Activated T-cell treated with anti-CD3 and anti-CD28 coated beads, Interleukin-2, amount 50 U/mL, for 48 hours (primary cell): ENCODE results near the gene SMCO2.
A peak's percentile ranks its signal among the peaks of the same experiment; 100 is the strongest.

ENCODE experiments used
- DNase-seq, 2 experiments: peaks; one replicate each; pipeline ENCODE4 v3.0.0-alpha.2; 2020

SMCO2 gene

GRCh38 chr12:27446436-27446835 is at the start of gene SMCO2:
SMCO2 (plus strand) TSS chr12:27446736; CDS start chr12:27470632, 23,896 bp downstream.
- DNase-seq, result no peak

DNA sequence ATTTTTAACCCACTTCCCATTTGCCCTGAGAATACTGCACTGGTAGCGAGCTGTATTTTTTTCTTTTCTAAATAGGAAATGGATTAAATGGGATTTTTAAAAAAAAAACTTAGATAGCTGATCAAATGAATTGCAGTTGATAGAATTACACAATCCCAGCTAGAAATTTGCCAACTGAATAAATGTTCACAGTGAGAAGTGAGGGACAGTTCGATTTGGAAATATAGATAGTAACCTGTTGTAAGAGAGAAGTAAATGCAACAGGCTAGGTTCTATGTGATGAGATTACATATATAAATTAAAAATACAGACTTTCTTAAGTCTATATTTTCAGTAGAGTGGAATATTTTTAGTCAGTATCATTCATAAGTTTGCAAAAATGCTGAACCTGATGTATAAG is 48.1 kb upstream of the SMCO2 start:
- no peak for DNase-seq

DNA sequence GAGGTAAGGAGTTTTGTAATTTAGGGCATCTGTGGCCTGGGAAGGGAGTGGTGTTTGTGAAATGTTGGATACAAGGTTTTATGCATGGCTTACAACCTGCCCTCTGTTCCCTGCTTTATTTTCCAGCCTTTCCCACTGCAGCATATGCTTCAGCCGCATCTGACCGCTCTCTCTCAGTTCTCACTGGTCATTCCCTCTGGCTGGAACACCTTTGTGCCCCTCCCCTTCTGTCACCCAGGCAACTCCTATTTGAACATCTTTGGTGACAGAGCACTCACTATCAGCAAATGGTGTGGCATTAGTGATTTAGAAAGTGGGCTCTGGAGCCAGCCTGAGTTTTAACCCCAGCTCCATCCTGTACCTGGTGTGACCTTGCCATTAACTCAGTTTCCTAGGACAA is 47.5 kb upstream of the SMCO2 start:
- no peak for DNase-seq

- DNase-seq, result no peak
Measured at GRCh38 chr12:27400856-27401354, 45.6 kb upstream of the SMCO2 start.

- no peak for DNase-seq
Measured at GRCh38 chr12:27412047-27412446, 34.5 kb upstream of the SMCO2 start.

DNA sequence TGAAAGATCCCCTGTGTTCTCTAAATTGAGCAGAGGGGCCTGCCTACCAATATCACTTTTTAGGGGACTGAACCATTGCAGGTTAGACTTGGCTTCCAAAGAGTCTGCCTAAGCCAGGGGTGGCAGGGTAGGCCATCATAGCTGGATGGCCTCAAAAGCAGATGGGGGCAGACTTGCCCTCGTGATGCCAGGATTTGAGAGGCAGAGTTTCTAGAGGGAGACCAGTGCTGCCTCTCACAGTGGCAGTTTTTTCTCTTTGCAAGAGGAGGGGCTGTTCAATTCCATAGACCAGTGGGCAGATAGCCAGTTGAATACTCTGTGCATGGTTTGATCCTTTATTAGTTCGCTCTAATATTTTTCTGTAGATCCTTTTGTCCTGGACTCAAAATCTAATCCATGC is 23.8 kb upstream of the SMCO2 start:
- no peak for DNase-seq

- no peak for DNase-seq
Measured at GRCh38 chr12:27424631-27425230, 21.8 kb upstream of the SMCO2 start.

- no peak for DNase-seq
Measured at GRCh38 chr12:27425306-27425705, 21.2 kb upstream of the SMCO2 start.

GRCh38 chr12:27426743-27427487 is 19.6 kb upstream of the SMCO2 start:
- DNase-seq, result no peak

DNA sequence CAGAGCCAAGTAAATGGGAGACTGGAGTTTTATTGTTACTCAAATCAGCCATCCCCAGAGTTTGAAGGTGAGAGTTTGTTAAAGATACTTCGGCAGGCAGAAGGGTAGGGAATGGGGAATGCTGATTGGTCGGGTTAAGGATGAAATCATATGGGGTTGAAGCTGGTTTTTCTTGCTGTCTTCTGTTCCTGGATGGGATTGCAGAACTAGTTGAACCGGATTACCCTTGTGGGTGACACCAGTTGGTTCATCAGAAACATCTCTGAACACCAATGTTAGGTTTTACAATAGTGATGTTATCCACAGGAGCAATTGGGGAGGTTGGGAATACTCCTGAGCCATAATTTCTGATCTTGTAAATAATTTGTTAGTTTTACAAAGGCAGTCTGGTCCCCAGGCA is 18.7 kb upstream of the SMCO2 start:
- no peak for DNase-seq

DNA sequence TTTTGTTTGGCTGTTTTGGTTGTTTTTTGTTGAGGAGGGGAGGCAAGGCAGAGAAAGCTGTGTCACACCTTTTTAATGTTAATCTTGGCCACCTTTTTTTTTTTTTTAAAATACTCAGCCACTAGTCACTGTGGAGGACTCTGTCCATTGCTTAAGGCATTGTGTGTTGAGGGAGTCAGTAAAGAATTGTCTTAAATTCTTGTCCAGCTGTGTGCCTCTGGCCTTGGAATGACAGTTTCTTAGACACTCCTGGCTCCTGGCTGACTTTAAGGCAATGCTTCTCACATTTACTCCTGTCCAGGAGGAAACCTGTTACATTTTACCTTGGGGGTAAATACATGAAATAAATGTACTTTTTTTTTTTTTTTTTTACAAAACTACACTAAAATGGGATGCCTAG is 18.1 kb upstream of the SMCO2 start:
- DNase-seq, result no peak

DNA sequence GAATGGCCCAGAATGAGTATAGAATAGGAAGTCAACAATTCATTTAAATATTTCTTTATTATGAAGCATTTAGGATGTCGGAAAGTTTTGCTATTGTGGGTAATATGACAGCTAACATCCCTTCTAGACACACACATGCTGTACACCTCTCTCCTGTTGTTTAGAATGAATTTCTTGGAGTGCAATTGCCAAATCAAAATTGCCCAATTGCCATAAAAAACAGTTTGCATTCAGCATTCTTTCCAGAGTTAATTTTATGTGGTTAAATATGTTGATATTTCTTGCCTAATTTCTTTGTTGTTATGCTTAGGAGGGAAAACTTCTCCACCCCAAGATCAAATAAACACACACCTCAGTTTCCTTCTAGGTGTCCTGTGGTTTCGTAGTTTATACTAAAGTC is 16.9 kb upstream of the SMCO2 start:
- DNase-seq, result no peak

DNA sequence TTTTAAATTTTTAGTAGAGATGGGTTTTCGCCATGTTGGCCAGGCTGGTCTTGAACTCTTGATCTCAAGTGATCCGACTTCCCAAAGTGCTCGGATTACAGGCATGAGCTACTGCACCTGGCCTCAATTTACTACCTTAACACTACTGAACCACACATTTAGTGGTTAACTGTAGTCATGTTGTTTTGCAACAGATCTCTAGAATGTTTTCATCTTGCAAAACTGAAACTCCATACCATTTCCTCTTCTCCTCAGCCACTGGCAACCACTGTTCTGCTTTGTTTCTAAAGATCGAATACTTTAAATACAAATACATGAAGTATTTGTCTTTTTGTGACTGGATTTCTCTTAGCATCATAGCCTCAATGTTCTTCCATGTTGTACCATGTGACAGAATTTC is 15.4 kb upstream of the SMCO2 start:
- no peak for DNase-seq

- peak; percentile 22 to 27 for DNase-seq
Measured at GRCh38 chr12:27434673-27435565, 11.6 kb upstream of the SMCO2 start.

DNA sequence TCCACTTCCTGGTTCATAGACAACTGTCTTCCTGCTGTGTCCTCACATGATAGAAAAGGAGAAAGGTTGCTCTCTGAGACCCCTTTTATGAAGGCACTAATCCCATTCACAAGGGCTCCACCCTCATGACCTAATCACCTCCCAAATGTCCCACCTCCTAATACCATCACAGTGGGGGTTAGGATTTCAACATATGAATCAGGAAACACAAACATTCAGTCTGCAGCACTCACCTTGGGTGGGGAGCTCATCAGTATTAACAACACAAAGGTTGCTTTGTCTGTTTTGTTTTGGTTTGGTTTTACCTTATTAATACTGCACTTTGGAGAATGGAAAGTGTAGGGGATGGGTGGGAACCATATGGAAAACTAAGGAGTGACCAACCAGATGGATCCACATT is 10.5 kb upstream of the SMCO2 start:
- no peak for DNase-seq

- no peak for DNase-seq
Measured at GRCh38 chr12:27436768-27437167, 9.8 kb upstream of the SMCO2 start.

DNA sequence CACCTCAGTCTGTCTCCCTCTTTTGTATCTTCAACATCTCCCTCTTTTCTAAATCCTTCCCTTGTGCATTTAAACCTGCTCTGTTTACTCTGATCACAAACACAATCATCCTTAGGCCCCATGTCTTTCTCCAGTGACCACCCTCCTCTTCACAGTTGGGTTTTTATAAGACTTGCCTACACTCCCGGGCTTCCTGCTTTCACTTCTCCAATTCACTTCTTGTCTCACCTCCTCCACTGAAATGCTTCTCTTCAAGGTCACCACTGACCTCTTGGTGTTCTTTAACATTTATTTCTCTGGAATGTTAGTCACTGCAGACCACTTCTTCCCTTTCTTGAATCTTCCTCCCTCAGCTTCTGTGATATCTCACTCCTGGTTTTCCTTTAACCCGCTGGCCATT is 8.7 kb upstream of the SMCO2 start:
- no peak for DNase-seq

DNA sequence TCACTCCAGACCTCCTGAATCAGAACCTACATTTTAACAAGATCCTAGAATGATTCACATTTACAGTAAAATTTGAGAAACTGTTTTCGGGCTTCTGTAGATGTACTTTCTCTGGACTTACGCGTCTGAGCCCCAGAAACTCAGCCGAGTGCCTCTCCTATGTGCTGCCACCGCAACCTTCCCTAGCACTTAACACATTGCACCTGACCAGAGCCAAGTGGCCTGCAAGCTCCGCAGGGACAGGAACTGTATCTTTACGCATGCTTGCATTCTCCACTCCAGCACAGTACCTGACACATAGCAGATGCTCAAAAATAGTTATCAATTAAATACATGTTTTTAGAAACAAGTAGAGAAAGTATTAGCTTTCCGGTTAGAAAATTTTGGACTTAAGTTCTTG is 1.2 kb downstream of the SMCO2 start:
- no peak for DNase-seq

- DNase-seq, result no peak
Measured at GRCh38 chr12:27449026-27449425, 2.5 kb downstream of the SMCO2 start.

- DNase-seq, result no peak
Measured at GRCh38 chr12:27449893-27450534, 3.5 kb downstream of the SMCO2 start.

- DNase-seq, result no peak
Measured at GRCh38 chr12:27451036-27451825, 4.7 kb downstream of the SMCO2 start.

- no peak for DNase-seq
Measured at GRCh38 chr12:27453421-27453820, 6.9 kb downstream of the SMCO2 start.
